Caco-2 (cell line): Measurements from ENCODE around the gene ZNF337. TPM values are rescaled to one million over a fixed set of nuclear protein-coding genes. Genes with fewer than 3 reads are reported as not detected.

ENCODE experiments used
- BruUV-seq: library from RNA; stranded (reverse); fragments of 400-500 nt; replicated peaks from 2 replicates; lab custom pipeline; 2021; lab: Mats Ljungman, UMichigan
- CTCF ChIA-PET: fragments of 300-600 bp; sonication (Branson Sonifier 250); formaldehyde crosslinking; loops from one replicate; lab custom pipeline; 2022; ENCODE audit warnings: antibody characterized with exemption; lab: Charles Lee
- POLR2A ChIA-PET: fragments of 300-600 bp; sonication (Branson Sonifier 250); formaldehyde crosslinking; loops from one replicate; lab custom pipeline; 2022; ENCODE audit warnings: antibody characterized with exemption; lab: Charles Lee
- DNase-seq, 2 experiments: peaks; one replicate each; pipeline versions ENCODE4 v3.0.0 to v3.0.0-alpha.2; 2020 to 2022
- H3K27me3 ChIP-seq: replicated peaks from 2 replicates; pipeline ENCODE4 v1.6.0; 2011; ENCODE audit warnings: low read length; ENCODE audit not compliant: control insufficient read depth, insufficient read depth
- H3K36me3 ChIP-seq: 2 replicates; pipeline ENCODE4 v1.5.1; 2011; ENCODE audit warnings: low read length; ENCODE audit not compliant: control insufficient read depth, insufficient read depth
- H3K4me1 ChIP-seq: fragments of 250-450 bp; sonication (Bioruptor Pico); 2 replicates; pipeline ENCODE4 v1.5.1; 2020; ENCODE audit warnings: mild to moderate bottlenecking
- H3K4me3 ChIP-seq: 2 replicates; pipeline ENCODE4 v1.5.1; 2011; ENCODE audit warnings: low read depth, mild to moderate bottlenecking, control low read depth, low read length
- H3K9me3 ChIP-seq: fragments of 250-450 bp; sonication (Bioruptor Pico); 2 replicates; pipeline ENCODE4 v1.5.1; 2020; ENCODE audit warnings: mild to moderate bottlenecking, moderate library complexity
- H3K27ac Mint-ChIP-seq: one replicate; pipeline ENCODE4 v1.8.0; 2022; ENCODE audit warnings: mixed read lengths; ENCODE audit not compliant: unreplicated experiment
- H3K27me3 Mint-ChIP-seq: one replicate; pipeline ENCODE4 v1.8.0; 2022; ENCODE audit warnings: mixed read lengths; ENCODE audit not compliant: insufficient read depth, unreplicated experiment
- H3K36me3 Mint-ChIP-seq: one replicate; pipeline ENCODE4 v1.8.0; 2022; ENCODE audit warnings: mild to moderate bottlenecking, mixed read lengths; ENCODE audit not compliant: insufficient read depth, unreplicated experiment
- H3K4me1 Mint-ChIP-seq: one replicate; pipeline ENCODE4 v1.8.0; 2022; ENCODE audit warnings: low read depth, mixed read lengths; ENCODE audit not compliant: unreplicated experiment
- H3K4me3 Mint-ChIP-seq: one replicate; pipeline ENCODE4 v1.8.0; 2022; ENCODE audit warnings: mild to moderate bottlenecking, moderate library complexity, mixed read lengths; ENCODE audit not compliant: unreplicated experiment
- H3K9me3 Mint-ChIP-seq: one replicate; pipeline ENCODE4 v1.8.0; 2022; ENCODE audit warnings: mixed read lengths; ENCODE audit not compliant: unreplicated experiment
- intact Hi-C: fragments of 100-400 bp; cut with micrococcal nuclease; formaldehyde crosslinking; loops from one replicate; pipeline ENCODE4 v1.10.0; 2022; ENCODE audit not compliant: unreplicated experiment
- total RNA-seq: library from RNA; stranded (reverse); gene quantifications from 2 replicates; pipeline ENCODE4 v1.2.3, GENCODE V29; 2022
- TF ChIP-seq, protein P1 (sequence below), 2 experiments: fragments of 200-600 bp in 1 of 2; IDR thresholded peaks; 1 replicate in 1 of 2; 2 replicates in 1 of 2; pipeline versions ENCODE4 v1.5.1 to v1.8.0; 2011 to 2022; ENCODE audit warnings: antibody characterized with exemption in 1 of 2, control low read depth in 1 of 2, inconsistent platforms in 1 of 2, low read depth in 1 of 2, low read length in 1 of 2, mild to moderate bottlenecking in 1 of 2, moderate library complexity in 1 of 2; ENCODE audit not compliant: insufficient read depth in 1 of 2, severe bottlenecking in 1 of 2, unreplicated experiment in 1 of 2

ZNF337 gene
- total RNA-seq, 1 experiment from 2014 or later, result 7.4 TPM

DNA sequence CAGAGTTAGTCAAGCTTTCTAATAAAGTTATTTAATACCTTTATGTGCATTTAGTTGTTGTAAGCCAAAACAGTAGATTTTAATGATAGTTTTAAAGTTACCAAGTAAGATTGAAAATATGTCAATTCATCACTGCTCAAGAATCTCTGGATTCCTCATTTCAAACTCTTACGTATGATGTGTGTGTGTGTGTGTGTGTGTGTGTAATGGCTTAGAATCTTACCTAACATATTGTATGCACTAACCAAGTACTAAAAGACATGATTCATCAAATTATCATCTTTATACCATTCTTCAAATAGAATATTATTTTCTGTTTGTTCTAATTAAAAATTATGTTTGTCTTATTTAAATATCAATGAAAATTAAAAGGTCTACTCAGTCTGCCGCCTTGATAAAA, 41.5 kb upstream of the ZNF337 start:
- no peak for DNase-seq
- POLR2A ChIA-PET, result no interaction called here
- Histone ChIP-seq H3K4me3 (no peak overlapping the region), H3K9me3 (no peaks in the 10 kb centered on the region), H3K36me3 (no peaks in the 10 kb centered on the region), H3K4me1 (no peaks in the 10 kb centered on the region), H3K27me3 (no peaks in the 10 kb centered on the region)
- Mint-ChIP-seq H3K9me3 (no peaks in the 10 kb centered on the region), H3K4me1 (no peaks in the 10 kb centered on the region), H3K27me3 (no peaks in the 10 kb centered on the region), H3K27ac (no peak overlapping the region), H3K36me3 (no peaks in the 10 kb centered on the region), H3K4me3 (no peak overlapping the region)
- TF ChIP-seq, protein P1, sequence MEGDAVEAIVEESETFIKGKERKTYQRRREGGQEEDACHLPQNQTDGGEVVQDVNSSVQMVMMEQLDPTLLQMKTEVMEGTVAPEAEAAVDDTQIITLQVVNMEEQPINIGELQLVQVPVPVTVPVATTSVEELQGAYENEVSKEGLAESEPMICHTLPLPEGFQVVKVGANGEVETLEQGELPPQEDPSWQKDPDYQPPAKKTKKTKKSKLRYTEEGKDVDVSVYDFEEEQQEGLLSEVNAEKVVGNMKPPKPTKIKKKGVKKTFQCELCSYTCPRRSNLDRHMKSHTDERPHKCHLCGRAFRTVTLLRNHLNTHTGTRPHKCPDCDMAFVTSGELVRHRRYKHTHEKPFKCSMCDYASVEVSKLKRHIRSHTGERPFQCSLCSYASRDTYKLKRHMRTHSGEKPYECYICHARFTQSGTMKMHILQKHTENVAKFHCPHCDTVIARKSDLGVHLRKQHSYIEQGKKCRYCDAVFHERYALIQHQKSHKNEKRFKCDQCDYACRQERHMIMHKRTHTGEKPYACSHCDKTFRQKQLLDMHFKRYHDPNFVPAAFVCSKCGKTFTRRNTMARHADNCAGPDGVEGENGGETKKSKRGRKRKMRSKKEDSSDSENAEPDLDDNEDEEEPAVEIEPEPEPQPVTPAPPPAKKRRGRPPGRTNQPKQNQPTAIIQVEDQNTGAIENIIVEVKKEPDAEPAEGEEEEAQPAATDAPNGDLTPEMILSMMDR (IDR thresholded peaks at IDR 0.05; ENCODE audit: insufficient read depth in 1 of 2, low read depth in 1 of 2, low read length in 1 of 2, severe bottlenecking in 1 of 2, unreplicated experiment in 1 of 2), result no peak
- intact Hi-C loops, result no loop called here
- CTCF ChIA-PET, result no interaction called here
- BruUV-seq, result no TSS peak

DNA sequence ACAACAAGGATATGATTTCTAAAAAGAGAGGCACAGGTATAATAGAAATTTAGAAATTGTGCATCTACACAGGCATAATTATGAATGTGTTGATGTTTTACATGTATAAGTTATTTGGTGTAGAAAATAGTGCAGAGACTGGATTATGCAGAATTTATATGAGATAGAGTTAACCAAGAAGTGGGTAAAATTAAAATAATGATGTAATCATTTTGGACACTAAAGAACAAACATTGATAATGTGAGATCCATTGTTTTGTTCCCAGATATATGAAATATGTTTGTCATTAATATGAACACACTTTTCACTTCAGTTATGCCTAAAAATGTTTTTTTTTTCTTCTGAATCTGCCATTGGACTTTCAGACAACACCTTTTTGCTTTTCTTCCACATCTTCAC, 37.2 kb upstream of the ZNF337 start:
- no peaks in the 10 kb centered on the region for H3K27me3 ChIP-seq
- H3K9me3 Mint-ChIP-seq, result no peaks in the 10 kb centered on the region
- BruUV-seq, result no TSS peak
- no peaks in the 10 kb centered on the region for H3K36me3 Mint-ChIP-seq
- TF ChIP-seq, protein P1 (IDR thresholded peaks at IDR 0.05; ENCODE audit: insufficient read depth in 1 of 2, low read depth in 1 of 2, low read length in 1 of 2, severe bottlenecking in 1 of 2, unreplicated experiment in 1 of 2), result no peak
- H3K36me3 ChIP-seq, result no peaks in the 10 kb centered on the region
- no peak overlapping the region for H3K4me3 Mint-ChIP-seq
- H3K4me3 ChIP-seq, result no peak overlapping the region
- no peaks in the 10 kb centered on the region for H3K4me1 Mint-ChIP-seq
- H3K27me3 Mint-ChIP-seq, result no peaks in the 10 kb centered on the region
- H3K9me3 ChIP-seq, result no peaks in the 10 kb centered on the region
- POLR2A ChIA-PET, result no interaction called here
- no peaks in the 10 kb centered on the region for H3K4me1 ChIP-seq
- no peak overlapping the region for H3K27ac Mint-ChIP-seq
- CTCF ChIA-PET, result no interaction called here
- intact Hi-C loops, result no loop called here
- DNase-seq, result no peak

DNA sequence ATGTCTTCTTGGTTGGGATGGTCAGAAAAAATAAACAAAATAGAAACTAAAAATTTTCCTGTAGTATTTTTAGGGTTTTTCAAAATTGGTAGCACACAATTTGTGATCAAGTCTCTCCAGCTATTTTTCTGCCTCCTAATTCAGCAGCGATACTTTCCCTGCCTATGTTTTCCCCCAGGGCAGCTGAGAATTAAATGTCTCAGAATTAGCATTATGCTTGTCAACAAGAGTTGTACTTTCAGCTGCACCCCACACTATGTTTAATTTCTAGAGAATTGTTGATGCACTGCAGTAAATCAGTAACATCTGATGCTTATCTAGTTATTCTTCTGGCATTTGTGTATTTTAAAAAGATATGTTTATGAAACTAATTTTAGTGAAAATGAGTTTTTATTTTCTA, 34.2 kb upstream of the ZNF337 start:
- H3K4me1 Mint-ChIP-seq, result no peaks in the 10 kb centered on the region
- TF ChIP-seq, protein P1 (IDR thresholded peaks at IDR 0.05; ENCODE audit: insufficient read depth in 1 of 2, low read depth in 1 of 2, low read length in 1 of 2, severe bottlenecking in 1 of 2, unreplicated experiment in 1 of 2), result no peak
- peaks cover 14% of the 10 kb centered on the region for H3K9me3 Mint-ChIP-seq
- H3K27ac Mint-ChIP-seq, result no peak overlapping the region
- ChIA-PET POLR2A (no interaction called here), CTCF (no interaction called here)
- no peaks in the 10 kb centered on the region for H3K36me3 Mint-ChIP-seq
- H3K36me3 ChIP-seq, result no peaks in the 10 kb centered on the region
- no TSS peak for BruUV-seq
- peaks cover 9% of the 10 kb centered on the region for H3K9me3 ChIP-seq
- no peaks in the 10 kb centered on the region for H3K27me3 Mint-ChIP-seq
- intact Hi-C loops, result no loop called here
- no peak overlapping the region for H3K4me3 ChIP-seq
- no peak overlapping the region for H3K4me3 Mint-ChIP-seq
- DNase-seq, result no peak
- H3K4me1 ChIP-seq, result no peaks in the 10 kb centered on the region
- H3K27me3 ChIP-seq, result no peaks in the 10 kb centered on the region
